Uterus (tissue), 4 donors: ENCODE results near the gene NUBPL. TPM values are rescaled to one million over a fixed set of nuclear protein-coding genes. Genes with fewer than 3 reads are reported as not detected.
"Not testable (repeated sequence)": the region's sequence is repeated elsewhere in the genome, so short reads cannot be mapped to it uniquely, and the experiment has no call there.

Experiments used
- DNase-seq, 2 donors: peaks; one replicate each; pipeline ENCODE4 v3.0.0-alpha.2; 2019 to 2020
- H3K27ac ChIP-seq, 2 donors: fragments of 200-600 bp; sonication (generic); 1 replicate in 1 of 2; 2 replicates in 1 of 2; pipeline ENCODE4 v1.5.1; 2016 to 2018
- H3K27me3 ChIP-seq, 2 donors: fragments of 200-600 bp; sonication (generic); one replicate each; pipeline ENCODE4 v1.5.1; 2018 to 2019; ENCODE audit warnings: control low read depth in 1 of 2
- H3K36me3 ChIP-seq, 2 donors: fragments of 200-600 bp; sonication (generic); one replicate each; pipeline ENCODE4 v1.5.1; 2019; ENCODE audit warnings: control low read depth in 1 of 2
- H3K4me1 ChIP-seq, 2 donors: fragments of 200-600 bp; sonication (generic); one replicate each; pipeline ENCODE4 v1.5.1; 2018 to 2019; ENCODE audit warnings: control low read depth in 1 of 2
- H3K4me3 ChIP-seq, 2 donors: fragments of 200-600 bp; sonication (generic); 1 replicate in 1 of 2; 2 replicates in 1 of 2; pipeline ENCODE4 v1.5.1; 2018 to 2019; ENCODE audit warnings: mild to moderate bottlenecking in 1 of 2
- H3K9me3 ChIP-seq, 2 donors: fragments of 200-600 bp; sonication (generic); one replicate each; pipeline ENCODE4 v1.5.1; 2019; ENCODE audit warnings: control low read depth in 1 of 2
- CTCF ChIP-seq, 4 experiments: fragments of 200-600 bp in 2 of 4; fragments of 450-650 bp in 2 of 4; sonication (generic) in 2 of 4; IDR thresholded peaks; one replicate each; pipeline ENCODE4 v1.5.1; 2016 to 2019; ENCODE audit warnings: antibody characterized with exemption in 4 of 4, mild to moderate bottlenecking in 2 of 4, moderate library complexity in 1 of 4
- POLR2A ChIP-seq, 2 donors: fragments of 450-650 bp; IDR thresholded peaks; one replicate each; pipeline ENCODE4 v1.6.1; 2016; ENCODE audit warnings: antibody characterized with exemption in 2 of 2, mild to moderate bottlenecking in 1 of 2, moderate library complexity in 1 of 2
- intact Hi-C: fragments of 100-400 bp; cut with DNase I; formaldehyde crosslinking; loops from one replicate; pipeline ENCODE4 v1.15.1; 2023; ENCODE audit warnings: low total_unique reads
- total RNA-seq, 4 donors: library from RNA; depleted of rRNA in 3 of 4; stranded (reverse); fragments of >200 nt in 3 of 4; gene quantifications; one replicate each; pipeline versions ENCODE4 v1.1.0 to v1.2.4, GENCODE V29; 2014 to 2023
- donor health status: DM: yes; HTN: yes; CAD: no.

NUBPL gene
- total RNA-seq, 4 donors from 2014 or later, result 1.5 to 31.5 (median 12.2) TPM

- Histone ChIP-seq H3K4me1 (no peaks in the 10 kb centered on the region), H3K4me3 (no peak overlapping the region), H3K27ac (no peak overlapping the region), H3K9me3 (no peaks in the 10 kb centered on the region), H3K36me3 (no peaks in the 10 kb centered on the region), H3K27me3 (no peaks in the 10 kb centered on the region)
- DNase-seq, result no peak
- intact Hi-C loops, result no loop called here
- TF ChIP-seq CTCF (IDR thresholded peaks at IDR 0.05) (no peak), POLR2A (IDR thresholded peaks at IDR 0.05) (no peak)
These were observed 44.5 kb downstream of the NUBPL start for GRCh38 chr14:31605702-31606101.

- intact Hi-C loops, result no loop called here
- no peaks in the 10 kb centered on the region for H3K36me3 ChIP-seq
- no peaks in the 10 kb centered on the region for H3K27me3 ChIP-seq
- H3K27ac ChIP-seq, result no peak overlapping the region
- TF ChIP-seq CTCF (IDR thresholded peaks at IDR 0.05), result no peak
- TF ChIP-seq POLR2A (IDR thresholded peaks at IDR 0.05), result no peak
- H3K9me3 ChIP-seq, result no peaks in the 10 kb centered on the region
- H3K4me3 ChIP-seq, result no peak overlapping the region
- no peaks in the 10 kb centered on the region for H3K4me1 ChIP-seq
- no peak for DNase-seq
These were observed 50.7 kb downstream of the NUBPL start for GRCh38 chr14:31611778-31612433.

- DNase-seq, result no peak
- H3K4me3 ChIP-seq, result no peak overlapping the region
- no peaks in the 10 kb centered on the region for H3K9me3 ChIP-seq
- no peaks in the 10 kb centered on the region for H3K4me1 ChIP-seq
- H3K27ac ChIP-seq, result no peak overlapping the region
- H3K36me3 ChIP-seq, result no peaks in the 10 kb centered on the region
- no peaks in the 10 kb centered on the region for H3K27me3 ChIP-seq
- intact Hi-C loops, result no loop called here
- TF ChIP-seq CTCF (IDR thresholded peaks at IDR 0.05) (no peak), POLR2A (IDR thresholded peaks at IDR 0.05) (no peak)
These were observed 52.0 kb downstream of the NUBPL start for GRCh38 chr14:31613188-31613587.

- H3K27ac ChIP-seq, H3K36me3 ChIP-seq, H3K4me1 ChIP-seq, DNase-seq, intact Hi-C loops, H3K27me3 ChIP-seq, H3K9me3 ChIP-seq, H3K4me3 ChIP-seq: not testable (repeated sequence)
These were observed 57.7 kb downstream of the NUBPL start for GRCh38 chr14:31618884-31619283.

- no peak for DNase-seq
- no peaks in the 10 kb centered on the region for H3K4me1 ChIP-seq
- H3K36me3 ChIP-seq, result no peaks in the 10 kb centered on the region
- TF ChIP-seq POLR2A (IDR thresholded peaks at IDR 0.05), result no peak
- TF ChIP-seq CTCF (IDR thresholded peaks at IDR 0.05), result no peak
- intact Hi-C loops, result no loop called here
- no peak overlapping the region for H3K4me3 ChIP-seq
- H3K9me3 ChIP-seq, result no peaks in the 10 kb centered on the region
- no peak overlapping the region for H3K27ac ChIP-seq
- H3K27me3 ChIP-seq, result no peaks in the 10 kb centered on the region
These were observed 58.2 kb downstream of the NUBPL start for GRCh38 chr14:31619440-31619839.

- DNase-seq, H3K4me3 ChIP-seq, H3K9me3 ChIP-seq, H3K4me1 ChIP-seq, H3K27ac ChIP-seq, intact Hi-C loops, H3K36me3 ChIP-seq, H3K27me3 ChIP-seq: not testable (repeated sequence)
These were observed 59.7 kb downstream of the NUBPL start for GRCh38 chr14:31620898-31621297.
